ENCODE measurements around the gene PSMG3. TPM values are rescaled to one million over a fixed set of nuclear protein-coding genes. Genes with fewer than 3 reads are reported as not detected.
A peak's percentile ranks its signal among the peaks of the same experiment; 100 is the strongest.

PSMG3 gene
- total and polyA plus RNA-seq, 7 experiments from 2014 or later = 12.1 to 57.9 (median 23.4) TPM

- Histone ChIP-seq H3K9me3 (ENCODE audit: control insufficient read depth in 2 of 3, low read length in 3 of 3) (no peaks in the 10 kb centered on the region), H3K36me3 (ENCODE audit: control insufficient read depth in 2 of 3, insufficient read depth in 3 of 3, low read length in 3 of 3) (peaks cover 0 to 80% (median 0%) of the 10 kb centered on the region in 3 experiments), H3K27me3 (ENCODE audit: control insufficient read depth in 2 of 2, insufficient read depth in 2 of 2, low read length in 2 of 2) (no peaks in the 10 kb centered on the region), H3K4me3 (ENCODE audit: low read length) (no peak overlapping the region), H3K27ac (ENCODE audit: low read depth, low read length) (no peak overlapping the region), H3K4me1 (ENCODE audit: control insufficient read depth in 2 of 2, insufficient read depth in 2 of 2, low read length in 2 of 2) (no peaks in the 10 kb centered on the region)
- no peaks in the 10 kb centered on the region for H3K9me3 Mint-ChIP-seq
- DNase-seq (no peak), ATAC-seq (no peak)
- H3K4me1 Mint-ChIP-seq = peaks cover 0 to 9% (median 4%) of the 10 kb centered on the region in 7 donors
- no peaks in the 10 kb centered on the region for H3K27me3 Mint-ChIP-seq
- H3K36me3 Mint-ChIP-seq = peaks cover 0 to 4% (median 0%) of the 10 kb centered on the region in 5 donors
- ChIA-PET CTCF (no interaction called here), POLR2A (interaction anchor here (0.7 kb wide), 1 partner anchor 34 kb away, joined by 3 read pairs; no protein-coding TSS in a partner anchor)
- H3K4me3 Mint-ChIP-seq = no peak overlapping the region
- intact Hi-C loops (cut with micrococcal nuclease) = loop anchor here in 1 of 2 donors (10.0 kb wide), 1 partner anchor 1015 kb away; the partner anchor contains the start of genes BRAT1 and IQCE
- no peak overlapping the region for H3K27ac Mint-ChIP-seq
These were observed 30.5 kb downstream of the PSMG3 start for GRCh38 chr7:1539181-1539881.

GRCh38 chr7:1538544-1539180 is 31.2 kb downstream of the PSMG3 start:
- Mint-ChIP-seq H3K4me1 (peaks cover 1 to 12% (median 6%) of the 10 kb centered on the region in 7 donors), H3K27ac (no peak overlapping the region), H3K27me3 (no peaks in the 10 kb centered on the region), H3K4me3 (no peak overlapping the region), H3K9me3 (no peaks in the 10 kb centered on the region), H3K36me3 (peaks cover 0 to 4% (median 0%) of the 10 kb centered on the region in 5 donors)
- Histone ChIP-seq H3K36me3 (ENCODE audit: control insufficient read depth in 2 of 3, insufficient read depth in 3 of 3, low read length in 3 of 3) (peaks cover 0 to 77% (median 0%) of the 10 kb centered on the region in 3 experiments), H3K4me3 (ENCODE audit: low read length) (no peak overlapping the region), H3K4me1 (ENCODE audit: control insufficient read depth in 2 of 2, insufficient read depth in 2 of 2, low read length in 2 of 2) (peaks cover 0 to 2% of the 10 kb centered on the region in 2 donors), H3K27ac (ENCODE audit: low read depth, low read length) (no peak overlapping the region), H3K27me3 (ENCODE audit: control insufficient read depth in 2 of 2, insufficient read depth in 2 of 2, low read length in 2 of 2) (no peaks in the 10 kb centered on the region), H3K9me3 (ENCODE audit: control insufficient read depth in 2 of 3, low read length in 3 of 3) (no peaks in the 10 kb centered on the region)
- intact Hi-C loops (cut with micrococcal nuclease) = loop anchor here in 1 of 2 donors (10.0 kb wide), 1 partner anchor 1016 kb away; the partner anchor contains the start of genes BRAT1 and IQCE
- ChIA-PET POLR2A (interaction anchor here (0.7 kb wide), 1 partner anchor 33 kb away, joined by 3 read pairs; no protein-coding TSS in a partner anchor), CTCF (no interaction called here)
- DNase-seq (no peak), ATAC-seq (no peak)

GRCh38 chr7:1537535-1538412 is 32.1 kb downstream of the PSMG3 start:
- peaks cover 9 to 21% (median 15%) of the 10 kb centered on the region in 7 donors for H3K4me1 Mint-ChIP-seq

GRCh38 chr7:1536743-1537534 is 32.9 kb downstream of the PSMG3 start:
- no peak overlapping the region for H3K4me3 ChIP-seq (ENCODE audit: low read length)
- no peaks in the 10 kb centered on the region for H3K27me3 Mint-ChIP-seq
- no peak for DNase-seq
- H3K4me1 ChIP-seq (ENCODE audit: control insufficient read depth in 2 of 2, insufficient read depth in 2 of 2, low read length in 2 of 2) = peaks cover 2 to 10% of the 10 kb centered on the region in 2 donors
- peaks cover 0 to 2% (median 0%) of the 10 kb centered on the region in 11 donors for H3K9me3 Mint-ChIP-seq
- peaks cover 0 to 4% (median 0%) of the 10 kb centered on the region in 5 donors for H3K36me3 Mint-ChIP-seq
- H3K4me1 Mint-ChIP-seq = peaks cover 15 to 28% (median 15%) of the 10 kb centered on the region in 7 donors
- H3K27me3 ChIP-seq (ENCODE audit: control insufficient read depth in 2 of 2, insufficient read depth in 2 of 2, low read length in 2 of 2) = no peaks in the 10 kb centered on the region
- ChIA-PET POLR2A (no interaction called here), CTCF (no interaction called here)
- intact Hi-C loops (cut with micrococcal nuclease) = loop anchor here in 1 of 2 donors (10.0 kb wide), 1 partner anchor 1018 kb away; the partner anchor contains the start of genes BRAT1 and IQCE
- no peak for ATAC-seq
- H3K4me3 Mint-ChIP-seq = no peak overlapping the region
- no peaks in the 10 kb centered on the region for H3K9me3 ChIP-seq (ENCODE audit: control insufficient read depth in 2 of 3, low read length in 3 of 3)
- H3K36me3 ChIP-seq (ENCODE audit: control insufficient read depth in 2 of 3, insufficient read depth in 3 of 3, low read length in 3 of 3) = peaks cover 0 to 64% (median 0%) of the 10 kb centered on the region in 3 experiments
- H3K27ac Mint-ChIP-seq = peak overlapping the region in 1 of 9 donors; percentile 79
- H3K27ac ChIP-seq (ENCODE audit: low read depth, low read length) = no peak overlapping the region

More at GRCh38 chr7:1537535-1538412, 32.1 kb downstream of the PSMG3 start:
- ATAC-seq (no peak), DNase-seq (no peak)
- H3K27me3 Mint-ChIP-seq = no peaks in the 10 kb centered on the region
- H3K4me1 ChIP-seq (ENCODE audit: control insufficient read depth in 2 of 2, insufficient read depth in 2 of 2, low read length in 2 of 2) = peaks cover 0 to 10% of the 10 kb centered on the region in 2 donors
- H3K9me3 ChIP-seq (ENCODE audit: control insufficient read depth in 2 of 3, low read length in 3 of 3) = no peaks in the 10 kb centered on the region
- peak overlapping the region in 3 of 9 donors; percentile 53 to 72 (median 60) for H3K27ac Mint-ChIP-seq
- peaks cover 0 to 4% (median 0%) of the 10 kb centered on the region in 5 donors for H3K36me3 Mint-ChIP-seq
- POLR2A ChIA-PET = no interaction called here
- peaks cover 0 to 72% (median 0%) of the 10 kb centered on the region in 3 experiments for H3K36me3 ChIP-seq (ENCODE audit: control insufficient read depth in 2 of 3, insufficient read depth in 3 of 3, low read length in 3 of 3)
- H3K9me3 Mint-ChIP-seq = peaks cover 0 to 2% (median 0%) of the 10 kb centered on the region in 11 donors
- no peak overlapping the region for H3K4me3 ChIP-seq (ENCODE audit: low read length)
- no peak overlapping the region for H3K4me3 Mint-ChIP-seq
- CTCF ChIA-PET = no interaction called here
- H3K27me3 ChIP-seq (ENCODE audit: control insufficient read depth in 2 of 2, insufficient read depth in 2 of 2, low read length in 2 of 2) = no peaks in the 10 kb centered on the region
- H3K27ac ChIP-seq (ENCODE audit: low read depth, low read length) = no peak overlapping the region
- intact Hi-C loops (cut with micrococcal nuclease) = loop anchor here in 1 of 2 donors (10.0 kb wide), 1 partner anchor 1017 kb away; the partner anchor contains the start of genes BRAT1 and IQCE

GRCh38 chr7:1536455-1536742 is 33.4 kb downstream of the PSMG3 start:
- ChIA-PET POLR2A (no interaction called here), CTCF (no interaction called here)
- ATAC-seq (no peak), DNase-seq (no peak)
- peaks cover 0 to 59% (median 0%) of the 10 kb centered on the region in 3 experiments for H3K36me3 ChIP-seq (ENCODE audit: control insufficient read depth in 2 of 3, insufficient read depth in 3 of 3, low read length in 3 of 3)
- H3K4me1 Mint-ChIP-seq = peaks cover 15 to 32% (median 20%) of the 10 kb centered on the region in 7 donors
- peak overlapping the region in 1 of 9 donors; percentile 79 for H3K27ac Mint-ChIP-seq
- intact Hi-C loops (cut with micrococcal nuclease) = loop anchor here in 1 of 2 donors (10.0 kb wide), 1 partner anchor 1018 kb away; the partner anchor contains the start of genes BRAT1 and IQCE
- H3K27me3 ChIP-seq (ENCODE audit: control insufficient read depth in 2 of 2, insufficient read depth in 2 of 2, low read length in 2 of 2) = no peaks in the 10 kb centered on the region
- H3K27me3 Mint-ChIP-seq = peaks cover 0 to 2% (median 0%) of the 10 kb centered on the region in 5 donors
- peaks cover 0 to 4% (median 0%) of the 10 kb centered on the region in 5 donors for H3K36me3 Mint-ChIP-seq
- no peaks in the 10 kb centered on the region for H3K9me3 ChIP-seq (ENCODE audit: control insufficient read depth in 2 of 3, low read length in 3 of 3)
- H3K4me3 Mint-ChIP-seq = no peak overlapping the region
- no peak overlapping the region for H3K4me3 ChIP-seq (ENCODE audit: low read length)
- peaks cover 0 to 4% (median 0%) of the 10 kb centered on the region in 11 donors for H3K9me3 Mint-ChIP-seq
- no peak overlapping the region for H3K27ac ChIP-seq (ENCODE audit: low read depth, low read length)
- H3K4me1 ChIP-seq (ENCODE audit: control insufficient read depth in 2 of 2, insufficient read depth in 2 of 2, low read length in 2 of 2) = peaks cover 7 to 10% of the 10 kb centered on the region in 2 donors
